ENCODE measurements around the gene WDR27.

- no peak for TF ChIP-seq CTCF (IDR thresholded peaks at IDR 0.05; ENCODE audit: poor library complexity)
- no peak for TF ChIP-seq EZH2phosphoT487 (IDR thresholded peaks at IDR 0.05; ENCODE audit: low read depth, severe bottlenecking, unreplicated experiment)
- no peak for TF ChIP-seq EZH2 (IDR thresholded peaks at IDR 0.05; ENCODE audit: borderline replicate concordance)
These were observed 142.2 kb downstream of the WDR27 start for GRCh38 chr6:169559592-169559991.
